ENCODE results near the gene FYN. TPM values are rescaled to one million over a fixed set of nuclear protein-coding genes. Genes with fewer than 3 reads are reported as not detected.
A peak's percentile ranks its signal among the peaks of the same experiment; 100 is the strongest.

Gene FYN
- total and polyA plus RNA-seq, 2 of the 13 experiments (the other 11 are each of a cell fraction or from before 2014, with no cell fraction given): 15.5 to 24.6 TPM

DNA sequence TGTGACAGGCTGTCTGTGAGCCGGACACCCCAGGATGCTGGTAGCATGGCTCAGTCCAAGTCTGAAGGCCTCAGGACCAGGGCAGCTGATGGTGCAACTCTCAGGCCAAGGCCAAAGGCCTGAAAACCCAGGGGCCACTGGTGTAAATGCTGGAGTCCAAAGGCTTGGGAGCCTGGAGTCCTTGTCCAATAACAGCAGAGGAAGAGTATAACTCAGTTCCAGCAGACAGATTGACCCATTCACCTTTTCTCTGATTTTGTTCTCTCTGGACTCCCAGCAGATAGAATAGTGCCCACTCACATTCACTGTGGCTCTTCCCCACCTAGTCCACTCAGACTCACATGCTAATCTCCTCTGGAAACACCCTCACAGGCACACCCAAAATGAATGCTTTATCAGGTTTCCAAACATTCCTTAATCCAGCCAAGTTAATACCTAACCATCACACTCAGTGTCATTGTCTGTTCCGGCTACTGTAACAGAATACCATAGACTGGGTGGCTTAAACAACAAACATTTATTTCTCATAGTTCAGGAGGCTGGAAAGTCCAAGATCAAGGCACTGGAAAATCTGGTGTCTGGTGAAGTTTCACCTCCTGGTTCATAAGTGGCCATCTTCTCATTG is 262.6 kb downstream of the FYN start (continued):
- TF ChIP-seq, protein P1, sequence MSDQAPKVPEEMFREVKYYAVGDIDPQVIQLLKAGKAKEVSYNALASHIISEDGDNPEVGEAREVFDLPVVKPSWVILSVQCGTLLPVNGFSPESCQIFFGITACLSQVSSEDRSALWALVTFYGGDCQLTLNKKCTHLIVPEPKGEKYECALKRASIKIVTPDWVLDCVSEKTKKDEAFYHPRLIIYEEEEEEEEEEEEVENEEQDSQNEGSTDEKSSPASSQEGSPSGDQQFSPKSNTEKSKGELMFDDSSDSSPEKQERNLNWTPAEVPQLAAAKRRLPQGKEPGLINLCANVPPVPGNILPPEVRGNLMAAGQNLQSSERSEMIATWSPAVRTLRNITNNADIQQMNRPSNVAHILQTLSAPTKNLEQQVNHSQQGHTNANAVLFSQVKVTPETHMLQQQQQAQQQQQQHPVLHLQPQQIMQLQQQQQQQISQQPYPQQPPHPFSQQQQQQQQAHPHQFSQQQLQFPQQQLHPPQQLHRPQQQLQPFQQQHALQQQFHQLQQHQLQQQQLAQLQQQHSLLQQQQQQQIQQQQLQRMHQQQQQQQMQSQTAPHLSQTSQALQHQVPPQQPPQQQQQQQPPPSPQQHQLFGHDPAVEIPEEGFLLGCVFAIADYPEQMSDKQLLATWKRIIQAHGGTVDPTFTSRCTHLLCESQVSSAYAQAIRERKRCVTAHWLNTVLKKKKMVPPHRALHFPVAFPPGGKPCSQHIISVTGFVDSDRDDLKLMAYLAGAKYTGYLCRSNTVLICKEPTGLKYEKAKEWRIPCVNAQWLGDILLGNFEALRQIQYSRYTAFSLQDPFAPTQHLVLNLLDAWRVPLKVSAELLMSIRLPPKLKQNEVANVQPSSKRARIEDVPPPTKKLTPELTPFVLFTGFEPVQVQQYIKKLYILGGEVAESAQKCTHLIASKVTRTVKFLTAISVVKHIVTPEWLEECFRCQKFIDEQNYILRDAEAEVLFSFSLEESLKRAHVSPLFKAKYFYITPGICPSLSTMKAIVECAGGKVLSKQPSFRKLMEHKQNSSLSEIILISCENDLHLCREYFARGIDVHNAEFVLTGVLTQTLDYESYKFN (CRISPR knock-in tag; conservative IDR thresholded peaks at IDR 0.05): peak; percentile 94
- TF ChIP-seq MIXL1 (CRISPR knock-in tag; IDR thresholded peaks at IDR 0.05) (peak; percentile 68), KDM1A (CRISPR knock-in tag; IDR thresholded peaks at IDR 0.05) (peak; percentile 89), PAX8 (CRISPR knock-in tag; IDR thresholded peaks at IDR 0.05; ENCODE audit: borderline replicate concordance) (no peak), ZNF276 (CRISPR knock-in tag; IDR thresholded peaks at IDR 0.05; ENCODE audit: low read depth) (peak; percentile 81; the same call in 1 of the 2 replicates), ZBTB42 (CRISPR knock-in tag; IDR thresholded peaks at IDR 0.05) (no peak), GZF1 (CRISPR knock-in tag; IDR thresholded peaks at IDR 0.05) (0 out of 2 replicates have a peak, but pooled peaks have one; percentile 63), NFKB2 (CRISPR knock-in tag; IDR thresholded peaks at IDR 0.05; ENCODE audit: borderline replicate concordance) (no peak), MIER3 (CRISPR knock-in tag; IDR thresholded peaks at IDR 0.05; ENCODE audit: borderline replicate concordance) (0 out of 2 replicates have a peak, but pooled peaks have one; percentile 61), SKI (IDR thresholded peaks at IDR 0.05; ENCODE audit: partially characterized antibody) (peak; percentile 86), PITX1 (CRISPR knock-in tag; IDR thresholded peaks at IDR 0.05) (peak; percentile 92), CEBPG (CRISPR knock-in tag; IDR thresholded peaks at IDR 0.05) (peak; percentile 94), ARID4A (CRISPR knock-in tag; IDR thresholded peaks at IDR 0.05; ENCODE audit: borderline replicate concordance) (peak; percentile 87; the same call in 1 of the 2 replicates), ZNF609 (CRISPR knock-in tag; IDR thresholded peaks at IDR 0.05; ENCODE audit: borderline replicate concordance) (peak; percentile 89), MXD4 (CRISPR knock-in tag; IDR thresholded peaks at IDR 0.05) (no peak; the same call in 1 of the 2 replicates)

All from HepG2 (cell line).